ENCODE results near the gene MFNG.

MFNG gene

DNA sequence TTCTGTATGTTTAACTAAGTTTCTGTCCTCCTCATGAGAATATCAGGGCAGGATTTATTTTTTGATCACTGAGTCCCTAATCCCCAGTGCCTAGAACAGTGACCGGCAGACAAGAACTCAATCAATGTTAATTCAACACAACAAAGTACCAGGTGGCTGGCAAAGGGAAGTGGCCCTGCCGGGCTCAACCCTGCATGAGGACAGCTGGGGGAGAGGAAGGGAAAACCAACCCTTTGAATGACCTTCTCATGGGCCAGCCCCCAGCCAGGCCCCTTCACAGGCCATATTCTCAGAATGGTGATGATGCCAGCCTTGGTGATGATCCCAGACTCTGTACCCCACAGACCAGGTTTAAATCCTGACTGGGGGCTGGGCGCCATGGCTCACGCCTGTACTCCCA lies 1.4 kb upstream of the MFNG start:
- TF ChIP-seq, protein P1, sequence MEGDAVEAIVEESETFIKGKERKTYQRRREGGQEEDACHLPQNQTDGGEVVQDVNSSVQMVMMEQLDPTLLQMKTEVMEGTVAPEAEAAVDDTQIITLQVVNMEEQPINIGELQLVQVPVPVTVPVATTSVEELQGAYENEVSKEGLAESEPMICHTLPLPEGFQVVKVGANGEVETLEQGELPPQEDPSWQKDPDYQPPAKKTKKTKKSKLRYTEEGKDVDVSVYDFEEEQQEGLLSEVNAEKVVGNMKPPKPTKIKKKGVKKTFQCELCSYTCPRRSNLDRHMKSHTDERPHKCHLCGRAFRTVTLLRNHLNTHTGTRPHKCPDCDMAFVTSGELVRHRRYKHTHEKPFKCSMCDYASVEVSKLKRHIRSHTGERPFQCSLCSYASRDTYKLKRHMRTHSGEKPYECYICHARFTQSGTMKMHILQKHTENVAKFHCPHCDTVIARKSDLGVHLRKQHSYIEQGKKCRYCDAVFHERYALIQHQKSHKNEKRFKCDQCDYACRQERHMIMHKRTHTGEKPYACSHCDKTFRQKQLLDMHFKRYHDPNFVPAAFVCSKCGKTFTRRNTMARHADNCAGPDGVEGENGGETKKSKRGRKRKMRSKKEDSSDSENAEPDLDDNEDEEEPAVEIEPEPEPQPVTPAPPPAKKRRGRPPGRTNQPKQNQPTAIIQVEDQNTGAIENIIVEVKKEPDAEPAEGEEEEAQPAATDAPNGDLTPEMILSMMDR (IDR thresholded peaks at IDR 0.05; ENCODE audit: low read depth, low read length), result no peak
- in situ Hi-C loops (cut with HindIII; ENCODE audit: low sequenced_read_pairs), result no loop called here
- no peak overlapping the region for H3K4me3 ChIP-seq (ENCODE audit: low read depth, low read length)
- DNase-seq (ENCODE audit: low read depth, low spot score), result no peak

DNA sequence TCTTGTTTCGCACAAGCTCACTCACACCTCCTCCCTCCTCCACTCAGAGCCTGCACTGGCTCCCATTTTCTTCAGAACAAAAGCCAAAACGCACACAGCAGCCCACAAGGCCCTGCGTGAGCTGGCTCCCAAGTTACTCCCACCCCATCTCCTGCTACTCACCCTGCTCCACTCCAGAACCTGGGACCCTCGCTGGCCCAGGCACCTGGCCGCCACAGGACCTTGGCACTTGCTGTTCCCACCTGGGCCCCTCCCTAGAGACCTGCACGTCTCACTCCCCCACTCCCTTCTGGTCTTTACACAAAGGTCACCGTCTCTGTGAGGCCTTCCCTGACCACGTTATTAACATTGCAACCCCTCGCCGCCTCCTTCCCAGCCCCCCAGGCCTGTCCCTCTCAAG lies 945 bp upstream of the MFNG start:
- H3K4me3 ChIP-seq (ENCODE audit: low read depth, low read length), result no peak overlapping the region
- no peak for DNase-seq (ENCODE audit: low read depth, low spot score)
- TF ChIP-seq, protein P1 (IDR thresholded peaks at IDR 0.05; ENCODE audit: low read depth, low read length), result no peak
- in situ Hi-C loops (cut with HindIII; ENCODE audit: low sequenced_read_pairs), result no loop called here

DNA sequence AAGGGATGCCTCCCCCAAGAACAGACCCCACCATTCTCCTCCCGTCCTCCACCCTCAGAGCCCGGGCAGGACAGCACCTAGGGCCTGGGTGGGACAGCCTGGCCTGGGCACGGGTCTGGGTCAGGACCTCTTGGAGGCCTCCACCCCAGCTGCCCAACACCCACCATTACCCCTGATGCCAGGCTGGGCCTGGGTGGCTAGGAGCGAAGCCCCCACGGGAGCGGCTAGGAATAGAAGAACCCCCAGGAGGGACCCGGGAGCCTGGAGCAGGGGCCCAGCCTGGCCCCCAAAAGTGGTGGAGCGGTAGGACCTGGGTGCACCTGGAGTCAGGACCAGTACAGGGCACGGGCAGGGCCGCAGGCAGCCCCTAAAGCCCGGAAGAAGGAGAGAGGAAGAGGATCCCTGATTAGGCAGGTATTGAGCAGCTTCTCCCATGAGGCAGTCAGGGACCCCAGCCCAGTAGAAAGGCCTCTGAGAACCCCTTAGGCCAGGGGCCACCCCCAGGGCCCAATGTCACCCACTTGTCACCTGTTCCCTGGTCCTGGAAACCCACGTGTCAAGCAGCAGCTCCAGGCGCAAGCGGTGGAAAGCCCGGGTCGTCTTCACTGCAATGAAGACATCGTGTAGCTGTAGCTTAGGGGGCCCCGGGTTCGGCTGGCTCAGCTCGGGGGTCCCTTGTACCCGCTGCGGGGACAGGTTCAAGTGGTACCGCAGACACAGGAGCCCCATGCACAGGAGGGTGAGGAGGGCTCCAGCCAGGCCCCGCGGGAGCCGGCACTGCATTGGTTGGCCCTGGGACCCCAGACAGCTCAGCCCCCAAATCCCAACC lies 575 bp downstream of the MFNG start:
- DNase-seq (ENCODE audit: low read depth, low spot score), result no peak
- H3K4me3 ChIP-seq (ENCODE audit: low read depth, low read length), result no peak overlapping the region
- in situ Hi-C loops (cut with HindIII; ENCODE audit: low sequenced_read_pairs), result no loop called here
- TF ChIP-seq, protein P1 (IDR thresholded peaks at IDR 0.05; ENCODE audit: low read depth, low read length), result no peak

DNA sequence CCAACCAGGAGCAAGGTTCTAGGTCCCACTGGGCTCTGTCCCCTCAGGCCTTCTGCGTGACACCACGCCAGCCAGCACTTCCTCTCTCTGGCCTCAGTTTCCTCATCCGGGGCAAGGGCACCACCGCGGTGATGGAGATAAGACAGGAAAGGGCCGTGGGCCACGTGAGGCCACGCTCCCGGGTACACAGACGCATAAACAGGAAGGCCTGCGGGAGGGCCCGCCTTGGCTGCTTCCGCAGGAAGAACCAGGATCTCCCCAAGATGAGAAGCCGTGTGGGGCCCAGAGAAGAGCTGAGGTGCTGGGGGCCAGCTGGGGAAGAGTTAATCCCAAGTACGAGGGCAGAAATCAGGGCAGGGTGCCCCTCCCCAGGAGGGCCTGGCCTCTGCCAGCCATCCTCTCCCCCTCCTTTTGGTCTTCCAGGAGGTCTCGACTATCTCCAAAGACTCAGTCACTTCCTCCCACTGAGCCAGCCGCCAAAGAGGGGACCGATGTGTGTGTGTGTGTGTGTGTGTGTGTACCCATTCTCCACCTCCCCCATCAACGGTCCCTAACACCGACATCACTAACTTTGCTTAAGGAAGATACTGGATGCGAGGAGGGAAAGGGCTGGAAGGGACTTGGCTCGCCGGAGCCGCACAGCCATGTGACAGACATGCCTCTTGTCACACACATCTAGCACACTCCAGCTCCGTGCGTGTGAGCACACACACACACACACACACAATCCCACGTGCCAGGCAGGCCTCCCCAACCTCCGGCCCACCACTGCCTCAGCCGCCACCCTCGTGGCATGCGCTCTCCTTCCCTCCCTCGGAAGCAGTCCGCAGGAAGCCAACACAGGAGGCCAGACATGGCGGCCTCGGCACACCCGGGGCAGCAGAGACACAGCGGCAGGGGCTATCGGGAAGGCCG lies 1.4 kb downstream of the MFNG start:
- TF ChIP-seq, protein P1 (IDR thresholded peaks at IDR 0.05; ENCODE audit: low read depth, low read length), result no peak
- DNase-seq (ENCODE audit: low read depth, low spot score), result no peak
- H3K4me3 ChIP-seq (ENCODE audit: low read depth, low read length), result no peak overlapping the region
- in situ Hi-C loops (cut with HindIII; ENCODE audit: low sequenced_read_pairs), result no loop called here

DNA sequence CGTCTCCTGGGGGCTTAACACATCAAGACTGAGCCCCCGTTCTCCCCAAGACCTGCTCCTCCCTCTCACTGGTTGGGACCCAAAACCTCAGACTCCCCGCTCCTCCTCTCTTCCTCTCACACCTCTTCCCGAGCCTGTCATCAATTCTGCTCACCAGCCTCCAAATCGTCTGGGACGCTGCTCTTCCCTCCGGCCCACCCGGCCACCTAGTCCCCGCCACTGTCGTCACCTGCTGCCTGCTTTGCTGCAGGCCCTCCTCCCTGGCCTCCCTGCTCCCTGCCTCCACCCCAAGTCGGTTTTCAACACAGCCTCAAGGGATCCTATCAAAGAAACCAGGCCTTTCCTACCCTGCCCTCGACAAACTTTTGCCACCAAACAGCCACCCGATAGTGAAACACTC lies 3.1 kb downstream of the MFNG start:
- TF ChIP-seq, protein P1 (IDR thresholded peaks at IDR 0.05; ENCODE audit: low read depth, low read length), result no peak
- no peak overlapping the region for H3K4me3 ChIP-seq (ENCODE audit: low read depth, low read length)
- in situ Hi-C loops (cut with HindIII; ENCODE audit: low sequenced_read_pairs), result no loop called here
- no peak for DNase-seq (ENCODE audit: low read depth, low spot score)

DNA sequence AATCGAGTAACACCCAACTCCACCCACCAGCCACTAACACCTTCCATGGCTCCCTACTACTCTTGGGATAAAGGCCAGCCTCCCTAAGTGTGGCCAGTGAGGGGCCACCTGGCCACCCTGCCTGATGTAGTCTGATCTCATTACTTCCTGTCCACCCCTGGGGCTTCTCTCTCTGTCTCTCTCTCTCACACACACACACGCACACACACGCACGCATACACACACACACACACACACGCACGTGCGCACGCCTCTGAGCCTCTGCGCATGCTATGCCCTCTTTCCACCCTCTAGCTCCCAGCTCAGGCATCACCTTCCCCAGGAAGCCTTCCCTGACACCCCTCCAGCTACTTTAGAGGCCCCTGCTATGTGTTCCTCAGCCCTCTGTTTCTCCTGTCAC lies 3.9 kb downstream of the MFNG start:
- TF ChIP-seq, protein P1 (IDR thresholded peaks at IDR 0.05; ENCODE audit: low read depth, low read length), result no peak
- no peak overlapping the region for H3K4me3 ChIP-seq (ENCODE audit: low read depth, low read length)
- in situ Hi-C loops (cut with HindIII; ENCODE audit: low sequenced_read_pairs), result no loop called here
- DNase-seq (ENCODE audit: low read depth, low spot score), result no peak

Measured in astrocyte of the spinal cord (primary cell).